H9 (cell line): ENCODE data around the gene GPHA2. TPM values are rescaled to one million over a fixed set of nuclear protein-coding genes. Genes with fewer than 3 reads are reported as not detected.

Experiments used
- DNase-seq: peaks from one replicate; pipeline ENCODE4 v3.0.0-alpha.2; 2017
- H2AFZ ChIP-seq: one replicate; pipeline ENCODE4 v1.6.1; 2013; ENCODE audit warnings: mild to moderate bottlenecking, low read length, control low read depth, moderate library complexity
- H2AK5ac ChIP-seq: 2 replicates; pipeline ENCODE4 v1.6.1; 2013; ENCODE audit warnings: low read length, control low read depth, mixed read lengths; ENCODE audit not compliant: insufficient read length
- H2BK120ac ChIP-seq: one replicate; pipeline ENCODE4 v1.6.1; 2013; ENCODE audit warnings: low read depth, mild to moderate bottlenecking, low read length, control low read depth, inconsistent platforms; ENCODE audit not compliant: poor library complexity, severe bottlenecking
- H2BK12ac ChIP-seq: 2 replicates; pipeline ENCODE4 v1.6.1; 2013; ENCODE audit warnings: low read length, control low read depth, mixed read lengths, low read depth; ENCODE audit not compliant: insufficient read length
- H2BK15ac ChIP-seq: 2 replicates; pipeline ENCODE4 v1.6.1; 2013; ENCODE audit warnings: low read depth, low read length, control low read depth
- H2BK20ac ChIP-seq: one replicate; pipeline ENCODE4 v1.6.1; 2013; ENCODE audit warnings: low read depth, mild to moderate bottlenecking, low read length, control low read depth, inconsistent platforms; ENCODE audit not compliant: poor library complexity, severe bottlenecking
- H2BK5ac ChIP-seq: 2 replicates; pipeline ENCODE4 v1.6.1; 2013; ENCODE audit warnings: low read length, control low read depth, mixed read lengths; ENCODE audit not compliant: insufficient read length
- H3K14ac ChIP-seq: 2 replicates; pipeline ENCODE4 v1.6.1; 2013; ENCODE audit warnings: low read length, control low read depth; ENCODE audit not compliant: insufficient read depth
- H3K18ac ChIP-seq: 2 replicates; pipeline ENCODE4 v1.6.1; 2013; ENCODE audit warnings: low read depth, mild to moderate bottlenecking, mixed read lengths, low read length, control low read depth; ENCODE audit not compliant: insufficient read length
- H3K23ac ChIP-seq: 2 replicates; pipeline ENCODE4 v1.6.1; 2013; ENCODE audit warnings: low read length, control low read depth, mixed read lengths, low read depth; ENCODE audit not compliant: insufficient read length
- H3K23me2 ChIP-seq: 2 replicates; pipeline ENCODE4 v1.6.1; 2013; ENCODE audit warnings: low read depth, mild to moderate bottlenecking, mixed read lengths, low read length, control low read depth; ENCODE audit not compliant: insufficient read length, poor library complexity, severe bottlenecking
- H3K27ac ChIP-seq: 2 replicates; pipeline ENCODE4 v1.5.1; 2013; ENCODE audit warnings: low read length, control low read depth, mixed read lengths, low read depth; ENCODE audit not compliant: insufficient read length
- H3K27me3 ChIP-seq: 2 replicates; pipeline ENCODE4 v1.6.1; 2013; ENCODE audit warnings: low read length, control low read depth, inconsistent platforms; ENCODE audit not compliant: insufficient read depth
- H3K4ac ChIP-seq: 2 replicates; pipeline ENCODE4 v1.6.1; 2013; ENCODE audit warnings: low read depth, mild to moderate bottlenecking, control low read depth, inconsistent platforms, low read length, moderate library complexity
- H3K4me1 ChIP-seq: 2 replicates; pipeline ENCODE4 v1.6.1; 2013; ENCODE audit warnings: low read length, control low read depth, inconsistent platforms; ENCODE audit not compliant: insufficient read depth
- H3K4me2 ChIP-seq: 2 replicates; pipeline ENCODE4 v1.6.1; 2013; ENCODE audit warnings: low read length, control low read depth, mixed read lengths; ENCODE audit not compliant: insufficient read length, insufficient read depth
- H3K56ac ChIP-seq: 2 replicates; pipeline ENCODE4 v1.6.1; 2013; ENCODE audit warnings: low read depth, mild to moderate bottlenecking, mixed read lengths, low read length, control low read depth; ENCODE audit not compliant: insufficient read length
- H3K79me1 ChIP-seq: 2 replicates; pipeline ENCODE4 v1.6.1; 2013; ENCODE audit warnings: low read depth, mild to moderate bottlenecking, moderate library complexity, low read length, control low read depth, inconsistent platforms; ENCODE audit not compliant: insufficient read depth, poor library complexity, severe bottlenecking
- H3K79me2 ChIP-seq: 2 replicates; pipeline ENCODE4 v1.6.1; 2013; ENCODE audit warnings: low read length, control low read depth, inconsistent platforms; ENCODE audit not compliant: insufficient read depth
- H3K9ac ChIP-seq: 2 replicates; pipeline ENCODE4 v1.6.1; 2013; ENCODE audit warnings: low read length, control low read depth, mixed read lengths; ENCODE audit not compliant: insufficient read length; ENCODE audit errors: extremely low read depth
- H3K9me3 ChIP-seq: one replicate; pipeline ENCODE4 v1.6.1; 2013; ENCODE audit warnings: low read depth, low read length, inconsistent platforms; ENCODE audit not compliant: control insufficient read depth
- H3T11ph ChIP-seq: one replicate; pipeline ENCODE4 v1.6.1; 2013; ENCODE audit warnings: mild to moderate bottlenecking, low read length, control low read depth, inconsistent platforms
- H4K20me1 ChIP-seq: one replicate; pipeline ENCODE4 v1.6.1; 2013; ENCODE audit not compliant: control insufficient read depth, insufficient read length, insufficient read depth
- H4K5ac ChIP-seq: 2 replicates; pipeline ENCODE4 v1.6.1; 2013; ENCODE audit warnings: low read depth, mild to moderate bottlenecking, mixed read lengths, low read length, control low read depth; ENCODE audit not compliant: insufficient read length
- H4K8ac ChIP-seq: replicated peaks from 2 replicates; pipeline ENCODE4 v1.6.1; 2013; ENCODE audit warnings: low read length, control low read depth, mixed read lengths, low read depth; ENCODE audit not compliant: insufficient read length
- H4K91ac ChIP-seq: 2 replicates; pipeline ENCODE4 v1.6.1; 2013; ENCODE audit warnings: low read depth, mild to moderate bottlenecking, moderate library complexity, mixed read lengths, low read length, control low read depth; ENCODE audit not compliant: insufficient read length
- H3K27ac Mint-ChIP-seq, 3 experiments: 2 replicates in 2 of 3; 3 replicates in 1 of 3; pipeline ENCODE4 v1.8.0; 2020 to 2021; ENCODE audit warnings: mixed read lengths in 3 of 3, mild to moderate bottlenecking in 1 of 3, moderate library complexity in 1 of 3
- H3K27me3 Mint-ChIP-seq: 2 replicates; pipeline ENCODE4 v1.8.0; 2021; ENCODE audit warnings: low read depth, mild to moderate bottlenecking, moderate library complexity, mixed read lengths
- H3K36me3 Mint-ChIP-seq, 3 experiments: 2 replicates in 2 of 3; 3 replicates in 1 of 3; pipeline ENCODE4 v1.8.0; 2020 to 2021; ENCODE audit warnings: low read depth in 3 of 3, mixed read lengths in 3 of 3; ENCODE audit not compliant: insufficient read depth in 1 of 3
- H3K4me1 Mint-ChIP-seq, 2 experiments: 2 replicates each; pipeline ENCODE4 v1.8.0; 2020; ENCODE audit warnings: mixed read lengths in 2 of 2
- H3K4me3 Mint-ChIP-seq, 2 experiments: 2 replicates in 1 of 2; 3 replicates in 1 of 2; pipeline ENCODE4 v1.8.0; 2020 to 2021; ENCODE audit warnings: mild to moderate bottlenecking in 2 of 2, mixed read lengths in 2 of 2, moderate library complexity in 1 of 2
- H3K9me3 Mint-ChIP-seq, 2 experiments: 2 replicates in 1 of 2; 3 replicates in 1 of 2; pipeline ENCODE4 v1.8.0; 2020; ENCODE audit warnings: mild to moderate bottlenecking in 2 of 2, mixed read lengths in 2 of 2, moderate library complexity in 1 of 2
- CTCF ChIP-seq: fragments of 200-600 bp; sonication (generic); conservative IDR thresholded peaks from 3 replicates; pipeline ENCODE4 v1.8.0; 2021; ENCODE audit warnings: antibody characterized with exemption, mild to moderate bottlenecking
- WGBS: extraction: QIAGEN DNeasy Blood & Tissue Kit; methylation state at CpG from one replicate; pipeline ENCODE4 v1.1.7; 2013; ENCODE audit warnings: missing lambda C conversion rate, low lambda C conversion rate, mixed read lengths; ENCODE audit not compliant: insufficient read length; ENCODE audit errors: extremely low coverage; 5-methylcytosine and 5-hydroxymethylcytosine counted together
- total RNA-seq: library from RNA; stranded (reverse); gene quantifications from 2 replicates; pipeline ENCODE4 v1.2.1, GENCODE V29; 2021

The GPHA2 gene
- total RNA-seq, 1 experiment from 2014 or later = 2.1 TPM

GRCh38 chr11:64924910-64925284 is 10.8 kb downstream of the GPHA2 start:
- no peak overlapping the region for H3T11ph ChIP-seq
- peak overlapping the region; percentile 61 for H3K4me2 ChIP-seq
- no peak overlapping the region for H2BK120ac ChIP-seq
- H3K4me1 Mint-ChIP-seq = peaks cover 8 to 16% of the 10 kb centered on the region in 2 experiments
- no peak overlapping the region for H2BK12ac ChIP-seq
- H3K14ac ChIP-seq = no peak overlapping the region
- H2BK5ac ChIP-seq = no peak overlapping the region
- H3K27me3 Mint-ChIP-seq = peaks cover 7% of the 10 kb centered on the region
- peaks cover 7% of the 10 kb centered on the region for H3K23me2 ChIP-seq
- TF ChIP-seq CTCF = no peak
- H3K23ac ChIP-seq = no peak overlapping the region
- no peak overlapping the region for H4K5ac ChIP-seq
- peak overlapping the region; percentile 16 for H3K9ac ChIP-seq
- no peak overlapping the region for H3K18ac ChIP-seq
- DNase-seq = no peak
- H2AFZ ChIP-seq = no peak overlapping the region
- WGBS = no CpG with 5 or more reads among the region's 24 CpGs
- no peaks in the 10 kb centered on the region for H3K9me3 Mint-ChIP-seq
- H3K56ac ChIP-seq = no peak overlapping the region
- no peaks in the 10 kb centered on the region for H3K79me2 ChIP-seq
- peak overlapping the region; percentile 79 to 93 for H3K4me3 Mint-ChIP-seq
- H4K8ac ChIP-seq = no peak overlapping the region
- H3K27ac Mint-ChIP-seq = no peak overlapping the region
- H3K79me1 ChIP-seq = no peaks in the 10 kb centered on the region
- no peaks in the 10 kb centered on the region for H3K9me3 ChIP-seq
- H2AK5ac ChIP-seq = no peak overlapping the region
- no peak overlapping the region for H2BK20ac ChIP-seq
- no peak overlapping the region for H2BK15ac ChIP-seq
- H3K4me1 ChIP-seq = no peaks in the 10 kb centered on the region
- no peaks in the 10 kb centered on the region for H3K36me3 Mint-ChIP-seq
- H4K91ac ChIP-seq = no peak overlapping the region
- no peak overlapping the region for H3K27ac ChIP-seq
- H4K20me1 ChIP-seq = no peaks in the 10 kb centered on the region
- H3K4ac ChIP-seq = no peak overlapping the region
- no peaks in the 10 kb centered on the region for H3K27me3 ChIP-seq
